IMR-90 (cell line): ENCODE measurements around the gene ZBTB24. TPM values are rescaled to one million over a fixed set of nuclear protein-coding genes. Genes with fewer than 3 reads are reported as not detected.

Experiments
- ATAC-seq: fragments of 200-7000 bp; cut with Tn5 transposase; 2 replicates; pipeline ENCODE4 v1.9.1; 2020; ENCODE audit warnings: low read depth, mild to moderate bottlenecking, moderate library complexity
- BruUV-seq: library from RNA; stranded (reverse); fragments of 400-500 nt; replicated peaks from 2 replicates; lab custom pipeline; 2021; lab: Mats Ljungman, UMichigan
- CTCF ChIA-PET: fragments of 300-600 bp; formaldehyde crosslinking; extraction: SDS; loops from one replicate; lab custom pipeline; 2021; ENCODE audit warnings: antibody characterized with exemption; lab: Yijun Ruan, JAX
- POLR2A ChIA-PET: fragments of 300-600 bp; sonication (Branson Sonifier 250); formaldehyde crosslinking; loops from one replicate; lab custom pipeline; 2022; ENCODE audit warnings: antibody characterized with exemption; ENCODE audit not compliant: unreplicated experiment; lab: Charles Lee
- DNase-seq: peaks from one replicate; pipeline ENCODE4 v3.0.0; 2013
- H2AFZ ChIP-seq: replicated peaks from 2 replicates; pipeline ENCODE3; 2013; ENCODE audit warnings: low read length, mild to moderate bottlenecking; ENCODE audit not compliant: poor library complexity
- H2AK5ac ChIP-seq: 2 replicates; pipeline ENCODE4 v1.6.1; 2013; ENCODE audit warnings: low read depth, low read length, inconsistent platforms
- H2AK9ac ChIP-seq: replicated peaks from 2 replicates; pipeline ENCODE3; 2013; ENCODE audit warnings: mild to moderate bottlenecking, low read depth, low read length, moderate library complexity; ENCODE audit not compliant: poor library complexity
- H2BK120ac ChIP-seq: 2 replicates; pipeline ENCODE4 v1.6.1; 2013; ENCODE audit warnings: low read depth, low read length, inconsistent platforms
- H2BK15ac ChIP-seq: 3 replicates; pipeline ENCODE4 v1.6.1; 2013; ENCODE audit warnings: low read depth, low read length, inconsistent platforms
- H2BK20ac ChIP-seq: 2 replicates; pipeline ENCODE4 v1.6.1; 2013; ENCODE audit warnings: low read depth, mild to moderate bottlenecking, inconsistent platforms, low read length, moderate library complexity
- H2BK5ac ChIP-seq: 2 replicates; pipeline ENCODE4 v1.6.1; 2013; ENCODE audit warnings: mild to moderate bottlenecking, low read depth, low read length, inconsistent platforms; ENCODE audit not compliant: poor library complexity, severe bottlenecking
- H3K14ac ChIP-seq: replicated peaks from 2 replicates; pipeline ENCODE4 v1.6.1; 2013; ENCODE audit warnings: low read depth, low read length, inconsistent platforms
- H3K18ac ChIP-seq: 2 replicates; pipeline ENCODE4 v1.6.1; 2013; ENCODE audit warnings: low read depth, low read length, control low read depth
- H3K23ac ChIP-seq: 2 replicates; pipeline ENCODE4 v1.6.1; 2013; ENCODE audit warnings: low read depth, low read length, inconsistent platforms
- H3K27ac ChIP-seq: 2 replicates; pipeline ENCODE4 v1.5.1; 2013; ENCODE audit warnings: mild to moderate bottlenecking, control low read depth, low read length; ENCODE audit not compliant: insufficient read depth
- H3K27me3 ChIP-seq: 2 replicates; pipeline ENCODE4 v1.6.1; 2013; ENCODE audit warnings: low read length; ENCODE audit not compliant: control insufficient read depth, insufficient read depth
- H3K36me3 ChIP-seq: 2 replicates; pipeline ENCODE4 v1.6.1; 2013; ENCODE audit warnings: low read length, mixed read lengths; ENCODE audit not compliant: control insufficient read depth, insufficient read depth
- H3K4ac ChIP-seq: 2 replicates; pipeline ENCODE4 v1.6.1; 2013; ENCODE audit warnings: low read depth, low read length, inconsistent platforms
- H3K4me1 ChIP-seq: 2 replicates; pipeline ENCODE4 v1.6.1; 2013; ENCODE audit warnings: low read length, mixed read lengths; ENCODE audit not compliant: control insufficient read depth, insufficient read depth
- H3K4me2 ChIP-seq: 2 replicates; pipeline ENCODE4 v1.6.1; 2013; ENCODE audit warnings: low read depth, mild to moderate bottlenecking, control low read depth, low read length, moderate library complexity
- H3K4me3 ChIP-seq: 2 replicates; pipeline ENCODE4 v1.5.1; 2013; ENCODE audit warnings: low read depth, mild to moderate bottlenecking, control low read depth, low read length, moderate library complexity; ENCODE audit not compliant: insufficient read depth
- H3K56ac ChIP-seq: 2 replicates; pipeline ENCODE4 v1.6.1; 2013; ENCODE audit warnings: low read length, inconsistent platforms; ENCODE audit not compliant: insufficient read depth; ENCODE audit errors: extremely low read depth
- H3K79me1 ChIP-seq, 2 experiments: 2 replicates each; pipeline ENCODE4 v1.6.1; 2013; ENCODE audit warnings: low read length in 2 of 2, inconsistent platforms in 1 of 2, low read depth in 1 of 2
- H3K9ac ChIP-seq: 2 replicates; pipeline ENCODE4 v1.6.1; 2013; ENCODE audit warnings: low read depth, low read length, control low read depth
- H3K9me1 ChIP-seq: 2 replicates; pipeline ENCODE4 v1.6.1; 2013; ENCODE audit warnings: low read length, inconsistent platforms; ENCODE audit not compliant: insufficient read depth
- H3K9me3 ChIP-seq: 2 replicates; pipeline ENCODE4 v1.6.1; 2013; ENCODE audit warnings: low read length; ENCODE audit not compliant: control insufficient read depth, insufficient read depth
- H4K20me1 ChIP-seq: 2 replicates; pipeline ENCODE4 v1.6.1; 2013; ENCODE audit warnings: low read length, inconsistent platforms; ENCODE audit not compliant: insufficient read depth
- H4K5ac ChIP-seq: 2 replicates; pipeline ENCODE4 v1.6.1; 2013; ENCODE audit warnings: mild to moderate bottlenecking, low read depth, low read length, control low read depth
- H4K8ac ChIP-seq, 2 experiments: 2 replicates each; pipeline ENCODE4 v1.6.1; 2013; ENCODE audit warnings: low read depth in 2 of 2, low read length in 2 of 2, control low read depth in 1 of 2, inconsistent platforms in 1 of 2
- H4K91ac ChIP-seq: 2 replicates; pipeline ENCODE4 v1.6.1; 2013; ENCODE audit warnings: low read depth, low read length, inconsistent platforms; ENCODE audit not compliant: insufficient read depth
- BHLHE40 ChIP-seq: fragments of 150-350 bp; IDR thresholded peaks from 2 replicates; pipeline ENCODE4 v1.6.1; 2016; ENCODE audit warnings: mild to moderate bottlenecking, low read depth, low read length
- CEBPB ChIP-seq: IDR thresholded peaks from 2 replicates; pipeline ENCODE4 v1.6.1; 2012; ENCODE audit warnings: low read depth, low read length, improper control_type of control experiment
- CHD1 ChIP-seq: IDR thresholded peaks from 2 replicates; pipeline ENCODE4 v1.6.1; 2012; ENCODE audit warnings: low read depth, low read length, improper control_type of control experiment
- CTCF ChIP-seq: conservative IDR thresholded peaks from 2 replicates; pipeline ENCODE4 v1.5.1; 2012; ENCODE audit warnings: mild to moderate bottlenecking, low read depth, low read length, improper control_type of control experiment
- ELK1 ChIP-seq: fragments of 150-350 bp; IDR thresholded peaks from 2 replicates; pipeline ENCODE4 v1.6.1; 2016; ENCODE audit warnings: low read depth, mild to moderate bottlenecking, low read length, moderate library complexity, borderline replicate concordance
- FOS ChIP-seq: fragments of 150-350 bp; IDR thresholded peaks from 2 replicates; pipeline ENCODE4 v1.6.1; 2016; ENCODE audit warnings: low read depth, low read length
- MAFK ChIP-seq: IDR thresholded peaks from 2 replicates; pipeline ENCODE4 v1.6.1; 2012; ENCODE audit warnings: low read depth, low read length, improper control_type of control experiment
- MAZ ChIP-seq: IDR thresholded peaks from 2 replicates; pipeline ENCODE4 v1.6.1; 2012; ENCODE audit warnings: low read depth, mild to moderate bottlenecking, low read length, improper control_type of control experiment, moderate library complexity, borderline replicate concordance
- MXI1 ChIP-seq: IDR thresholded peaks from 2 replicates; pipeline ENCODE4 v1.6.1; 2012; ENCODE audit warnings: low read depth, mild to moderate bottlenecking, low read length, moderate library complexity, borderline replicate concordance
- NFE2L2 ChIP-seq: fragments of 150-350 bp; IDR thresholded peaks from 2 replicates; pipeline ENCODE4 v1.6.1; 2016; ENCODE audit warnings: low read depth, mild to moderate bottlenecking, low read length
- POLR2A ChIP-seq: IDR thresholded peaks from 2 replicates; pipeline ENCODE4 v1.6.1; 2012; ENCODE audit warnings: mild to moderate bottlenecking, low read depth, low read length
- RAD21 ChIP-seq: IDR thresholded peaks from 2 replicates; pipeline ENCODE4 v1.6.1; 2012; ENCODE audit warnings: low read length, improper control_type of control experiment
- RCOR1 ChIP-seq: IDR thresholded peaks from 2 replicates; pipeline ENCODE4 v1.6.1; 2012; ENCODE audit warnings: mild to moderate bottlenecking, low read length, improper control_type of control experiment; ENCODE audit not compliant: insufficient replicate concordance
- RFX5 ChIP-seq: IDR thresholded peaks from 2 replicates; pipeline ENCODE4 v1.8.0; 2012; ENCODE audit warnings: low read depth, mild to moderate bottlenecking, low read length, moderate library complexity
- SMC3 ChIP-seq: fragments of 150-350 bp; IDR thresholded peaks from 2 replicates; pipeline ENCODE4 v1.6.1; 2016; ENCODE audit warnings: low read depth, mild to moderate bottlenecking, antibody characterized with exemption, low read length, moderate library complexity
- USF2 ChIP-seq: fragments of 150-350 bp; IDR thresholded peaks from 2 replicates; pipeline ENCODE4 v1.6.1; 2017; ENCODE audit warnings: mild to moderate bottlenecking, antibody characterized with exemption, low read length, low read depth
- WGBS, 2 experiments: methylation state at CpG; one replicate each; pipeline versions ENCODE4 v1.1.5 to v1.1.7; 2013; ENCODE audit warnings: missing lambda C conversion rate in 2 of 2; ENCODE audit not compliant: insufficient read length in 1 of 2; ENCODE audit errors: extremely low coverage in 2 of 2; 5-methylcytosine and 5-hydroxymethylcytosine counted together
- dilution Hi-C: fragments of 300-500 bp; cut with HindIII; formaldehyde crosslinking; loops from one replicate; pipeline ENCODE4 v1.14.3; 2018; ENCODE audit warnings: low sequenced_read_pairs; ENCODE audit not compliant: unreplicated experiment
- in situ Hi-C: fragments of 300-500 bp; cut with MboI; formaldehyde crosslinking; loops from 3 replicates; pipeline ENCODE4 v1.14.3; 2019; ENCODE audit warnings: low sequenced_read_pairs, inconsistent platforms, mixed read lengths
- intact Hi-C: fragments of 100-400 bp; cut with micrococcal nuclease; formaldehyde crosslinking; loops from 2 replicates; pipeline ENCODE4 v1.10.0; 2022
- polyA plus RNA-seq, 3 experiments: library from polyadenylated mRNA; depleted of rRNA; stranded (reverse); fragments of >200 nt; gene quantifications; 2 replicates each; pipeline ENCODE4 v1.2.3, GENCODE V29; 2012; ENCODE audit warnings: low replicate concordance in 1 of 3
- total RNA-seq: library from RNA; depleted of rRNA; stranded (reverse); fragments of >200 nt; gene quantifications from 2 replicates; pipeline ENCODE4 v1.2.3, GENCODE V29; 2012

The ZBTB24 gene
- total and polyA plus RNA-seq, 2 of the 4 experiments (the other 2 are of a cell fraction) = 2.3 to 7.9 TPM

GRCh38 chr6:109493865-109494264 lies 10.8 kb upstream of the ZBTB24 start:
- no peak overlapping the region for H3K9ac ChIP-seq
- no peak for ATAC-seq

More at GRCh38 chr6:109493865-109494264, 10.8 kb upstream of the ZBTB24 start:
- Histone ChIP-seq H3K4me3 (no peak overlapping the region), H3K27me3 (peaks cover 14% of the 10 kb centered on the region), H2BK20ac (no peak overlapping the region), H4K8ac (no peak overlapping the region), H3K4ac (no peak overlapping the region), H3K9me3 (no peaks in the 10 kb centered on the region), H4K5ac (no peak overlapping the region), H2AFZ (no peak overlapping the region), H2AK5ac (no peak overlapping the region), H3K36me3 (no peaks in the 10 kb centered on the region), H3K56ac (no peak overlapping the region), H4K20me1 (no peaks in the 10 kb centered on the region), H2BK120ac (no peak overlapping the region), H3K4me1 (no peaks in the 10 kb centered on the region), H3K27ac (no peak overlapping the region), H2BK5ac (no peak overlapping the region), H3K79me1 (no peaks in the 10 kb centered on the region), H2BK15ac (no peak overlapping the region), H3K4me2 (no peak overlapping the region), H3K18ac (no peak overlapping the region), H3K23ac (no peak overlapping the region), H2AK9ac (no peak overlapping the region), H3K9me1 (no peaks in the 10 kb centered on the region), H3K14ac (no peak overlapping the region), H4K91ac (no peak overlapping the region)
- TF ChIP-seq ELK1 (no peak), NFE2L2 (no peak), RFX5 (no peak), CTCF (no peak), CEBPB (no peak), MXI1 (no peak), MAFK (no peak), USF2 (no peak), SMC3 (no peak), FOS (no peak), POLR2A (no peak), BHLHE40 (no peak), RAD21 (no peak), RCOR1 (no peak), CHD1 (no peak), MAZ (no peak)
- BruUV-seq = no TSS peak
- CTCF ChIA-PET = no interaction called here
- no CpG with 5 or more reads among the region's 1 CpG for WGBS, 2 experiments
- dilution Hi-C loops (no loop called here), intact Hi-C loops (no loop called here), in situ Hi-C loops (no loop called here)
- POLR2A ChIA-PET = no interaction called here
- DNase-seq = no peak
